HepG2 (cell line): ENCODE results near the gene RTP2. TPM values are rescaled to one million over a fixed set of nuclear protein-coding genes. Genes with fewer than 3 reads are reported as not detected.

ENCODE experiments used
- FOXM1 ChIP-seq: sonication (generic); formaldehyde crosslinking; IDR thresholded peaks from 2 replicates; pipeline ENCODE4 v1.5.0; 2020; ENCODE audit warnings: missing genetic modification reagents
- GATAD2A ChIP-seq: IDR thresholded peaks from 2 replicates; pipeline ENCODE4 v1.6.1; 2016
- KLF15 ChIP-seq: sonication (generic); formaldehyde crosslinking; IDR thresholded peaks from 2 replicates; pipeline ENCODE4 v1.8.1; 2023; ENCODE audit warnings: borderline replicate concordance, mild to moderate bottlenecking, inconsistent platforms, missing genetic modification reagents, mixed read lengths
- NBN ChIP-seq: fragments of 450-650 bp; conservative IDR thresholded peaks from 2 replicates; pipeline ENCODE4 v1.6.1; 2017
- NR2C2 ChIP-seq: sonication (generic); formaldehyde crosslinking; IDR thresholded peaks from 2 replicates; pipeline ENCODE4 v1.4.0; 2020; ENCODE audit warnings: missing genetic modification reagents, mild to moderate bottlenecking, moderate library complexity, borderline replicate concordance
- NR2F6 ChIP-seq, 2 experiments: IDR thresholded peaks; 2 replicates each; pipeline ENCODE4 v1.6.1; 2016; ENCODE audit warnings: antibody characterized with exemption in 1 of 2, mild to moderate bottlenecking in 1 of 2
- POGZ ChIP-seq: sonication (generic); formaldehyde crosslinking; IDR thresholded peaks from 2 replicates; pipeline ENCODE4 v1.4.0; 2020; ENCODE audit warnings: mild to moderate bottlenecking, missing genetic modification reagents
- POLR2A ChIP-seq, 2 experiments: IDR thresholded peaks; 2 replicates each; pipeline ENCODE4 v1.6.1; 2011; ENCODE audit warnings: low read depth in 2 of 2, low read length in 2 of 2, mild to moderate bottlenecking in 1 of 2, moderate library complexity in 1 of 2; ENCODE audit not compliant: insufficient read depth in 1 of 2
- SKI ChIP-seq: fragments of 450-650 bp; IDR thresholded peaks from one replicate; pipeline ENCODE4 v1.6.1; 2018; ENCODE audit warnings: mild to moderate bottlenecking; ENCODE audit not compliant: partially characterized antibody
- SRSF9 ChIP-seq: fragments of 200-400 bp; formaldehyde crosslinking; IDR thresholded peaks from 2 replicates; pipeline ENCODE4 v1.6.1; 2018; ENCODE audit warnings: borderline replicate concordance, mild to moderate bottlenecking, low read depth, low read length; ENCODE audit not compliant: insufficient read depth, poor library complexity, severe bottlenecking
- TAF15 ChIP-seq: fragments of 200-400 bp; formaldehyde crosslinking; IDR thresholded peaks from one replicate; pipeline ENCODE4 v1.6.1; 2018; ENCODE audit warnings: mild to moderate bottlenecking, low read depth, low read length; ENCODE audit not compliant: poor library complexity, severe bottlenecking
- ZMYM4 ChIP-seq: sonication (generic); formaldehyde crosslinking; IDR thresholded peaks from 2 replicates; pipeline ENCODE4 v1.8.1; 2023; ENCODE audit warnings: mild to moderate bottlenecking, missing genetic modification reagents
- ZNF280D ChIP-seq: sonication (generic); formaldehyde crosslinking; IDR thresholded peaks from 2 replicates; pipeline ENCODE4 v1.5.1; 2020; ENCODE audit warnings: mild to moderate bottlenecking, missing genetic modification reagents
- ZNF337 ChIP-seq: sonication (generic); formaldehyde crosslinking; IDR thresholded peaks from 2 replicates; pipeline ENCODE4 v1.5.1; 2020; ENCODE audit warnings: missing genetic modification reagents, low read depth, mild to moderate bottlenecking, borderline replicate concordance
- ZNF354B ChIP-seq: sonication (generic); formaldehyde crosslinking; IDR thresholded peaks from 2 replicates; pipeline ENCODE4 v1.8.0; 2022; ENCODE audit warnings: mild to moderate bottlenecking, missing genetic modification reagents
- ZNF558 ChIP-seq: sonication (generic); formaldehyde crosslinking; IDR thresholded peaks from 2 replicates; pipeline ENCODE4 v1.9.0; 2022; ENCODE audit warnings: mild to moderate bottlenecking, missing genetic modification reagents, borderline replicate concordance
- ZNF724P ChIP-seq: sonication (generic); formaldehyde crosslinking; IDR thresholded peaks from 2 replicates; pipeline ENCODE4 v1.8.0; 2022; ENCODE audit warnings: missing genetic modification reagents, borderline replicate concordance
- ZNF747 ChIP-seq: sonication (generic); formaldehyde crosslinking; IDR thresholded peaks from 2 replicates; pipeline ENCODE4 v1.8.1; 2023; ENCODE audit warnings: missing genetic modification reagents, mild to moderate bottlenecking, borderline replicate concordance
- ZSCAN21 ChIP-seq: sonication (generic); formaldehyde crosslinking; IDR thresholded peaks from 2 replicates; pipeline ENCODE4 v1.8.0; 2022; ENCODE audit warnings: mild to moderate bottlenecking, missing genetic modification reagents, moderate library complexity, borderline replicate concordance
- ZSCAN30 ChIP-seq: sonication (generic); formaldehyde crosslinking; IDR thresholded peaks from 2 replicates; pipeline ENCODE4 v1.5.0; 2020; ENCODE audit warnings: mild to moderate bottlenecking, missing genetic modification reagents
- polyA plus RNA-seq, 8 experiments: library from polyadenylated mRNA; depleted of rRNA in 3 of 8; stranded (reverse) in 7 of 8; unstranded in 1 of 8; fragments of >200 nt; fragmentation: Illumina TruSeq in 4 of 8; extraction: Trizol in 4 of 8; gene quantifications; 2 replicates each; pipeline versions ENCODE4 v1.2.1 to v1.2.3, GENCODE V29; 2011 to 2016; ENCODE audit warnings: low read depth in 4 of 8, missing spikeins in 1 of 8, mixed read lengths in 1 of 8; ENCODE audit not compliant: insufficient read depth in 1 of 8
- total RNA-seq, 5 experiments: library from RNA; depleted of rRNA; stranded (reverse); fragments of >200 nt; fragmentation: Illumina TruSeq; extraction: Trizol; gene quantifications; 2 replicates each; pipeline ENCODE4 v1.2.3, GENCODE V29; 2016; ENCODE audit warnings: low read depth in 1 of 5
- TF ChIP-seq, protein P1 (sequence below): IDR thresholded peaks from 2 replicates; pipeline ENCODE4 v1.6.1; 2016
- TF ChIP-seq, protein P2 (sequence below): sonication (generic); formaldehyde crosslinking; IDR thresholded peaks from 2 replicates; pipeline ENCODE4 v1.5.1; 2020; ENCODE audit warnings: missing genetic modification reagents, mild to moderate bottlenecking, borderline replicate concordance

Gene RTP2
- total and polyA plus RNA-seq, 2 of the 13 experiments (the other 11 are each of a cell fraction or from before 2014, with no cell fraction given) = not detected

GRCh38 chr3:187745201-187746058 lies 43.1 kb upstream of the RTP2 start, which contains the start of gene BCL6 (continued):
- no peak for TF ChIP-seq NR2F6 (IDR thresholded peaks at IDR 0.05)
- peak; percentile 68 for TF ChIP-seq NR2F6 (CRISPR knock-in tag; IDR thresholded peaks at IDR 0.05)
- no peak for TF ChIP-seq ZNF354B (CRISPR knock-in tag)
- peak; percentile 82 for TF ChIP-seq SKI
- TF ChIP-seq TAF15 = peak; percentile 59
- no peak for TF ChIP-seq ZSCAN30 (CRISPR knock-in tag)
- TF ChIP-seq, protein P1, sequence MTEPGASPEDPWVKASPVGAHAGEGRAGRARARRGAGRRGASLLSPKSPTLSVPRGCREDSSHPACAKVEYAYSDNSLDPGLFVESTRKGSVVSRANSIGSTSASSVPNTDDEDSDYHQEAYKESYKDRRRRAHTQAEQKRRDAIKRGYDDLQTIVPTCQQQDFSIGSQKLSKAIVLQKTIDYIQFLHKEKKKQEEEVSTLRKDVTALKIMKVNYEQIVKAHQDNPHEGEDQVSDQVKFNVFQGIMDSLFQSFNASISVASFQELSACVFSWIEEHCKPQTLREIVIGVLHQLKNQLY = peak; percentile 78; the same call in 1 of the 2 replicates
- TF ChIP-seq NBN = no peak
- TF ChIP-seq, protein P2, sequence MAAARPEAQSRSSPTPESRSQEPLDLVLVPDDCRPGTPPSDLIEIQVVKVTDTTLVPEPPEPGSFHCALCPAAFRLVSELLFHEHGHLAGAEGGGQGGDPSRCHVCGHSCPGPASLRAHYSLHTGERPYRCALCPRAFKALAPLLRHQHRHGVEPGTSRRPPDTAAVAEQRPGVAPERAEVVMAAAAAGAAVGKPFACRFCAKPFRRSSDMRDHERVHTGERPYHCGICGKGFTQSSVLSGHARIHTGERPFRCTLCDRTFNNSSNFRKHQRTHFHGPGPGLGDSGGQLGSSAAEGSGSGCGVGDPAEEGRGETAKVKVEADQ (CRISPR knock-in tag) = peak; percentile 43; the same call in 1 of the 2 replicates
- TF ChIP-seq ZNF337 (CRISPR knock-in tag) = no peak
- no peak for TF ChIP-seq SRSF9
- peak; percentile 53 for TF ChIP-seq NR2C2 (CRISPR knock-in tag)
- no peak for TF ChIP-seq ZNF724P (CRISPR knock-in tag)
- no peak; the same call in none of the 2 replicates for TF ChIP-seq POGZ (CRISPR knock-in tag)
- peak; percentile 84 for TF ChIP-seq ZMYM4
- 0 out of 2 replicates have a peak, but pooled peaks have one; percentile 13 for TF ChIP-seq GATAD2A
- TF ChIP-seq FOXM1 (CRISPR knock-in tag) = no peak
- no peak; the same call in 1 of the 2 replicates for TF ChIP-seq KLF15 (CRISPR knock-in tag)
- peak; percentile 67; the same call in 1 of the 2 replicates for TF ChIP-seq ZNF747
- no peak; the same call in 1 of the 2 replicates for TF ChIP-seq ZNF558
- TF ChIP-seq POLR2A (IDR thresholded peaks at IDR 0.05; ENCODE audit: insufficient read depth in 1 of 2, low read depth in 2 of 2, low read length in 2 of 2) = peak; percentile 69 to 82
- TF ChIP-seq ZNF280D (CRISPR knock-in tag) = no peak
- TF ChIP-seq ZSCAN21 = peak; percentile 55; the same call in 1 of the 2 replicates
